Thyroid gland (tissue), 4 donors: ENCODE data around the gene RSPH4A. TPM values are rescaled to one million over a fixed set of nuclear protein-coding genes. Genes with fewer than 3 reads are reported as not detected.

Experiments
- DNase-seq, 2 donors: peaks; one replicate each; pipeline ENCODE4 v3.0.0-alpha.2; 2019
- H3K27ac ChIP-seq, 3 donors: fragments of 200-600 bp; sonication (generic); 1 replicate in 2 of 3; 2 replicates in 1 of 3; pipeline ENCODE4 v1.5.1; 2016 to 2019; ENCODE audit warnings: mild to moderate bottlenecking in 1 of 3, moderate library complexity in 1 of 3
- H3K27me3 ChIP-seq: fragments of 200-600 bp; sonication (generic); one replicate; pipeline ENCODE4 v1.5.1; 2019
- H3K36me3 ChIP-seq, 2 donors: fragments of 200-600 bp; sonication (generic); one replicate each; pipeline ENCODE4 v1.5.1; 2016 to 2019
- H3K4me1 ChIP-seq, 2 donors: fragments of 200-600 bp; sonication (generic); one replicate each; pipeline ENCODE4 v1.5.1; 2017 to 2019
- H3K4me3 ChIP-seq, 3 donors: fragments of 200-600 bp; sonication (generic); replicated peaks in 1 of 3; 1 replicate in 2 of 3; 2 replicates in 1 of 3; pipeline ENCODE4 v1.5.1; 2016; ENCODE audit warnings: mild to moderate bottlenecking in 1 of 3
- H3K9me3 ChIP-seq: fragments of 200-600 bp; sonication (generic); one replicate; pipeline ENCODE4 v1.5.1; 2017
- POLR2A ChIP-seq, 2 donors: fragments of 450-650 bp; IDR thresholded peaks; one replicate each; pipeline ENCODE4 v1.6.1; 2017; ENCODE audit warnings: antibody characterized with exemption in 2 of 2, mild to moderate bottlenecking in 2 of 2, moderate library complexity in 1 of 2
- WGBS, 2 donors: methylation state at CpG; one replicate each; pipeline ENCODE4 v1.1.5; 2017; 5-methylcytosine and 5-hydroxymethylcytosine counted together
- intact Hi-C: fragments of 100-400 bp; cut with DNase I; formaldehyde crosslinking; loops from one replicate; pipeline ENCODE4 v1.15.1; 2023
- total RNA-seq, 4 donors: library from RNA; depleted of rRNA; stranded (reverse); fragments of >200 nt; gene quantifications; one replicate each; pipeline ENCODE4 v1.2.3, GENCODE V29; 2016
- TF ChIP-seq, protein P1 (sequence below), 6 experiments: fragments of 200-600 bp in 3 of 6; fragments of 450-650 bp in 3 of 6; sonication (generic) in 3 of 6; IDR thresholded peaks; one replicate each; pipeline ENCODE4 v1.5.1; 2016 to 2019; ENCODE audit warnings: antibody characterized with exemption in 6 of 6, mild to moderate bottlenecking in 2 of 6, inconsistent platforms in 1 of 6, moderate library complexity in 1 of 6

Gene RSPH4A
- total RNA-seq, 4 donors from 2014 or later, result 1.2 to 1.6 (median 1.4) TPM

DNA sequence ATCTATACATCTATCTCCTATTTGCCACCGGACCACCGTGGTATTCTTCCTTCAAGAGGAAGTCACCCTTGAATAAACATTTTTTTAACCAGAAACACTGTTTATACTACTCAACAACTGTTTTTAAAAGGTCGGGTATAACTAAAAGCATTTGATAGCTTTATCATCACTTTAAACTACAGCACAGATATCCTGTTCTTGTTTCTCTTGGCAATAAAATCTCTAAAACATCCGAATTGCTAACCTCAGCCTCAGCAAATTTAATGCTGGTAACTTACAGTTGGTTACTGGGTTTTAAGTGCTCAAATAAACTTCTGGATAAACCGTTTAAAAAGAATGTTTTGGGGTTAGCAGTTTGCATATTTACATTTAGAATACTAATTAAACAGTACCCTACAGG is 31.9 kb downstream of the RSPH4A start:
- H3K27ac ChIP-seq, result peak overlapping the region in 1 of 3 donors; percentile 35
- intact Hi-C loops, result no loop called here
- H3K36me3 ChIP-seq, result peaks cover 0 to 3% of the 10 kb centered on the region in 2 donors
- WGBS, 2 donors, result 22 to 23% methylated on average over 5 of the region's 5 CpGs
- peaks cover 0 to 4% of the 10 kb centered on the region in 2 donors for H3K4me1 ChIP-seq
- H3K9me3 ChIP-seq, result no peaks in the 10 kb centered on the region
- no peak overlapping the region for H3K4me3 ChIP-seq
- no peak for TF ChIP-seq POLR2A (IDR thresholded peaks at IDR 0.05)
- TF ChIP-seq, protein P1, sequence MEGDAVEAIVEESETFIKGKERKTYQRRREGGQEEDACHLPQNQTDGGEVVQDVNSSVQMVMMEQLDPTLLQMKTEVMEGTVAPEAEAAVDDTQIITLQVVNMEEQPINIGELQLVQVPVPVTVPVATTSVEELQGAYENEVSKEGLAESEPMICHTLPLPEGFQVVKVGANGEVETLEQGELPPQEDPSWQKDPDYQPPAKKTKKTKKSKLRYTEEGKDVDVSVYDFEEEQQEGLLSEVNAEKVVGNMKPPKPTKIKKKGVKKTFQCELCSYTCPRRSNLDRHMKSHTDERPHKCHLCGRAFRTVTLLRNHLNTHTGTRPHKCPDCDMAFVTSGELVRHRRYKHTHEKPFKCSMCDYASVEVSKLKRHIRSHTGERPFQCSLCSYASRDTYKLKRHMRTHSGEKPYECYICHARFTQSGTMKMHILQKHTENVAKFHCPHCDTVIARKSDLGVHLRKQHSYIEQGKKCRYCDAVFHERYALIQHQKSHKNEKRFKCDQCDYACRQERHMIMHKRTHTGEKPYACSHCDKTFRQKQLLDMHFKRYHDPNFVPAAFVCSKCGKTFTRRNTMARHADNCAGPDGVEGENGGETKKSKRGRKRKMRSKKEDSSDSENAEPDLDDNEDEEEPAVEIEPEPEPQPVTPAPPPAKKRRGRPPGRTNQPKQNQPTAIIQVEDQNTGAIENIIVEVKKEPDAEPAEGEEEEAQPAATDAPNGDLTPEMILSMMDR (IDR thresholded peaks at IDR 0.05), result no peak
- H3K27me3 ChIP-seq, result no peaks in the 10 kb centered on the region
- no peak for DNase-seq

DNA sequence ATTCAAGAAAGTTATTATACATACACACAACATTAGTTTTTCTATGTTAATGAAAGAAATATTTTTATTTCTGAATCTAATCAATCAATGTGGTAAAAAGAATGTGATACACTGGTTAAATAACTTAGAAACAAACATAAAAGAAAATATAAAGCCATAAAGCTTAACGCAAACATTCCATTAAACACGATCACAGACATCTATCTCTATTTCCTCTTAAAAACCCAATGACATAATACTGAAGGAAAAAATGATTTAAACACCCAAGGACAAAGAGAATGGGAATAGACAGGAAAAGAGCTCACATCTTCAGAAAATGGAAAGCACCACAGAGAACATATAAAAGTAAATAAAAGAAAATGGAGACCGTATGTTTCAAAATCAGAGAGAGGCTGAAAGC is 32.9 kb downstream of the RSPH4A start:
- Histone ChIP-seq H3K27me3 (no peaks in the 10 kb centered on the region), H3K9me3 (no peaks in the 10 kb centered on the region), H3K36me3 (peaks cover 0 to 3% of the 10 kb centered on the region in 2 donors), H3K27ac (no peak overlapping the region), H3K4me1 (peaks cover 0 to 4% of the 10 kb centered on the region in 2 donors), H3K4me3 (no peak overlapping the region)
- TF ChIP-seq, protein P1 (IDR thresholded peaks at IDR 0.05), result no peak
- no peak for TF ChIP-seq POLR2A (IDR thresholded peaks at IDR 0.05)
- intact Hi-C loops, result no loop called here
- no peak for DNase-seq
- WGBS, 2 donors, result 91 to 93% methylated on average over 3 of the region's 3 CpGs

DNA sequence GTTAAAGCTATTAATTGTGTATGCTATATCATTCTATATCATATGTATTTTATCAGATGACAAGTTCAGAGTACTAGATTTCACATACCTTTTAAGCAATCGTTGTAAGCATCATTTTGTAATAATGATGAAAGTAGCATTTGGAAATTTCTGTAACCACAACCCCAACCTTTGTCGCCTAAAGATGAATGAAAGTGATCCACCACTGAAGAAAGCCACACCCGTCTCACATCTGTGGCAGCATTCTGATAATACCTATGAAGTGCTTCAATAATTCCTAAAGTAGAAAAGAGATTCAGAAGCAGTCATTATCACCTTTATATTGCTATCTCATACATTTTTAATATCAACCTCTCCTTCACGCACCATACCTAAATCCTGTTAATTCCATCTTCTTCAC is 35.6 kb downstream of the RSPH4A start:
- TF ChIP-seq, protein P1 (IDR thresholded peaks at IDR 0.05), result no peak
- TF ChIP-seq POLR2A (IDR thresholded peaks at IDR 0.05), result no peak

DNA sequence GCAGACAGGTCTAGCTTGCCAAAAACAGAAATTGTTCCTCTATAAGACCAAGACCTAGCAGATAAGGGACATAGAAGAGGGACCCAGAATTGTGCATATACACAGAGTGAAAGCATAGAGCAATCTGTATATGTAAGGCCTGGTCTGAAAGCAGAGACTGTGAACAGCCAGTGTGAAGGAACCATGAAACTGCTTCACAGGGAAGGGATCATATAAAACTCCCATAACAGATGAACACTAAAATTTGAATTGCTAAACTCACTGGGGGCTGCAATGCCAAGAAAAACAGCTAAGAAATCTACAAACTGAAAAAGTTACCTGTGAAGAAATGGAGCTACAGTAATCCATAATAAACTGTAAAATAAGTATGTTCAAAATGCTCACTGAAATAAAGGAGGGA is 45.3 kb downstream of the RSPH4A start:
- H3K36me3 ChIP-seq, result no peaks in the 10 kb centered on the region
- H3K4me1 ChIP-seq, result peaks cover 0 to 2% of the 10 kb centered on the region in 2 donors
- no peaks in the 10 kb centered on the region for H3K9me3 ChIP-seq
- no peak overlapping the region for H3K27ac ChIP-seq
- no peaks in the 10 kb centered on the region for H3K27me3 ChIP-seq
- TF ChIP-seq, protein P1 (IDR thresholded peaks at IDR 0.05), result no peak
- TF ChIP-seq POLR2A (IDR thresholded peaks at IDR 0.05), result no peak
- no peak for DNase-seq
- intact Hi-C loops, result no loop called here
- H3K4me3 ChIP-seq, result no peak overlapping the region

More for the DNA sequence above, 35.6 kb downstream of the RSPH4A start:
- no peak for DNase-seq
- Histone ChIP-seq H3K9me3 (no peaks in the 10 kb centered on the region), H3K27ac (no peak overlapping the region), H3K36me3 (no peaks in the 10 kb centered on the region), H3K4me1 (peaks cover 0 to 4% of the 10 kb centered on the region in 2 donors), H3K27me3 (no peaks in the 10 kb centered on the region), H3K4me3 (no peak overlapping the region)
- 93 to 95% methylated on average over 4 of the region's 4 CpGs for WGBS, 2 donors
- intact Hi-C loops, result no loop called here

DNA sequence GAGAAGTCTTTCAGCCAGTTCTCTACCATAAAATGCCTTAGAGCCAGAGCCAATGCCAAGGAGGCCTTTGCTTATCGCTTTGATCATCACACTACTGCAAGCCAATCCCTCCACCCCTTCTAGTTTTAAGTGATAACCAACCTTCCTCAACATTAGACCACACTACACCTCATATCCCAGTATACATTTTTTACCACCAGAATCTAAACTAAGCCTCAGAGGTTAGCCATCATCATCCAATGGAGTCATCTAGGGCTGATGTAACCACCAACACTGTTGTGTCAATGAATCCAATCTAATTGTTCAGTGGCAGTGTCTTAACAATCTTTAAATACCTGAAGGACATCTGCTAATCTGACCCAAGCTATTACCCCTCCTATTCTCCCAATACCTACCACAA is 45.9 kb downstream of the RSPH4A start:
- TF ChIP-seq POLR2A (IDR thresholded peaks at IDR 0.05), result no peak
- TF ChIP-seq, protein P1 (IDR thresholded peaks at IDR 0.05), result no peak
- Histone ChIP-seq H3K4me1 (peaks cover 0 to 6% of the 10 kb centered on the region in 2 donors), H3K27me3 (no peaks in the 10 kb centered on the region), H3K9me3 (no peaks in the 10 kb centered on the region), H3K36me3 (no peaks in the 10 kb centered on the region), H3K27ac (no peak overlapping the region), H3K4me3 (no peak overlapping the region)
- DNase-seq, result no peak
- intact Hi-C loops, result no loop called here
- 93 to 94% methylated on average over 1 of the region's 1 CpG for WGBS, 2 donors
